ENCODE data around the gene ODF4.

ODF4 gene

DNA sequence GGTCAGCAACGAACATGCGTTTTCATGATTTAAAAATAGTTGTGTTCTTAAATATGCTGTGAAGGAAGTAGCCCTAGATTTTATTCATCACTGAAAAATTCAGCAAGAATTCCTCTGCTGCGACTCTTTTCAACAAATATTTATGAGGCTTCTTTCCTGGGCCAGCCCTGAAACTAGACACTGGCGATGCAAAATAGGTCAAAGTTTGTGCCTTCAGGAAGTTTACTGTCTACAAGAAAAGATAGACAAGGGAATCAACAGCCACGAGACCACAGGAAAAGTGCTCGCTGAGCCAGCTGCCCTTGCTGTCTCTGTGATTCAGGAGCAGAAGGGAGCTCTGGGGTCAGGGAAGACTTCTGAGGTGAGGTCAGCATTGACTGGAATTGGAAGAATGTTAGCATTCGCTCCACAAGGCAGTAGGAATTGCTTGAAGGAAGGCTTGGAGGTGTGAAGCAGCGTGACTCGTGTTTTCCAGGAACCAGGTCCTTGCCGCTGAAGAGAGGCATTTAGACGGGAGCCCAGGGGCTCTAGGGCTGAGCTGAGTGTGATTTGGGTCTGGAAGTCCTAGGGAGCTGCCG lies 45.2 kb downstream of the ODF4 start (continued):
- no peak for TF ChIP-seq ZC3H10 (CRISPR knock-in tag; IDR thresholded peaks at IDR 0.05)
- TF ChIP-seq, protein P1, sequence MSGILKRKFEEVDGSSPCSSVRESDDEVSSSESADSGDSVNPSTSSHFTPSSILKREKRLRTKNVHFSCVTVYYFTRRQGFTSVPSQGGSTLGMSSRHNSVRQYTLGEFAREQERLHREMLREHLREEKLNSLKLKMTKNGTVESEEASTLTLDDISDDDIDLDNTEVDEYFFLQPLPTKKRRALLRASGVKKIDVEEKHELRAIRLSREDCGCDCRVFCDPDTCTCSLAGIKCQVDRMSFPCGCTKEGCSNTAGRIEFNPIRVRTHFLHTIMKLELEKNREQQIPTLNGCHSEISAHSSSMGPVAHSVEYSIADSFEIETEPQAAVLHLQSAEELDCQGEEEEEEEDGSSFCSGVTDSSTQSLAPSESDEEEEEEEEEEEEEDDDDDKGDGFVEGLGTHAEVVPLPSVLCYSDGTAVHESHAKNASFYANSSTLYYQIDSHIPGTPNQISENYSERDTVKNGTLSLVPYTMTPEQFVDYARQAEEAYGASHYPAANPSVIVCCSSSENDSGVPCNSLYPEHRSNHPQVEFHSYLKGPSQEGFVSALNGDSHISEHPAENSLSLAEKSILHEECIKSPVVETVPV (CRISPR knock-in tag; IDR thresholded peaks at IDR 0.05), result no peak
- TF ChIP-seq, protein P2, sequence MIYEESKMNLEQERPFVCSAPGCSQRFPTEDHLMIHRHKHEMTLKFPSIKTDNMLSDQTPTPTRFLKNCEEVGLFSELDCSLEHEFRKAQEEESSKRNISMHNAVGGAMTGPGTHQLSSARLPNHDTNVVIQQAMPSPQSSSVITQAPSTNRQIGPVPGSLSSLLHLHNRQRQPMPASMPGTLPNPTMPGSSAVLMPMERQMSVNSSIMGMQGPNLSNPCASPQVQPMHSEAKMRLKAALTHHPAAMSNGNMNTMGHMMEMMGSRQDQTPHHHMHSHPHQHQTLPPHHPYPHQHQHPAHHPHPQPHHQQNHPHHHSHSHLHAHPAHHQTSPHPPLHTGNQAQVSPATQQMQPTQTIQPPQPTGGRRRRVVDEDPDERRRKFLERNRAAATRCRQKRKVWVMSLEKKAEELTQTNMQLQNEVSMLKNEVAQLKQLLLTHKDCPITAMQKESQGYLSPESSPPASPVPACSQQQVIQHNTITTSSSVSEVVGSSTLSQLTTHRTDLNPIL (CRISPR knock-in tag; IDR thresholded peaks at IDR 0.05; ENCODE audit: low read depth), result no peak

GRCh38 chr17:8386841-8387240 lies 47.2 kb downstream of the ODF4 start:
- TF ChIP-seq BACH2 (CRISPR knock-in tag; IDR thresholded peaks at IDR 0.05; ENCODE audit: borderline replicate concordance), result no peak
- no peak for TF ChIP-seq ZNF565 (CRISPR knock-in tag; conservative IDR thresholded peaks at IDR 0.05; ENCODE audit: low read depth)
- no peak for TF ChIP-seq CSDC2 (CRISPR knock-in tag; IDR thresholded peaks at IDR 0.05)
- no peak for TF ChIP-seq GLIS3 (CRISPR knock-in tag; IDR thresholded peaks at IDR 0.05)
- TF ChIP-seq ARNTL (CRISPR knock-in tag; IDR thresholded peaks at IDR 0.05; ENCODE audit: borderline replicate concordance, low read depth), result no peak
- TF ChIP-seq ZFP3 (CRISPR knock-in tag; IDR thresholded peaks at IDR 0.05), result no peak
- TF ChIP-seq SNAI2 (CRISPR knock-in tag; IDR thresholded peaks at IDR 0.05), result no peak
- no peak for TF ChIP-seq POU6F1 (CRISPR knock-in tag; IDR thresholded peaks at IDR 0.05; ENCODE audit: borderline replicate concordance, low read depth)
- TF ChIP-seq RARB (CRISPR knock-in tag; IDR thresholded peaks at IDR 0.05), result no peak
- TF ChIP-seq TSHZ2 (CRISPR knock-in tag; IDR thresholded peaks at IDR 0.05), result no peak
- no peak for ATAC-seq

- no peak for TF ChIP-seq RARB (CRISPR knock-in tag; IDR thresholded peaks at IDR 0.05)
- no peak for TF ChIP-seq BACH2 (CRISPR knock-in tag; IDR thresholded peaks at IDR 0.05; ENCODE audit: borderline replicate concordance)
- TF ChIP-seq, protein P3, sequence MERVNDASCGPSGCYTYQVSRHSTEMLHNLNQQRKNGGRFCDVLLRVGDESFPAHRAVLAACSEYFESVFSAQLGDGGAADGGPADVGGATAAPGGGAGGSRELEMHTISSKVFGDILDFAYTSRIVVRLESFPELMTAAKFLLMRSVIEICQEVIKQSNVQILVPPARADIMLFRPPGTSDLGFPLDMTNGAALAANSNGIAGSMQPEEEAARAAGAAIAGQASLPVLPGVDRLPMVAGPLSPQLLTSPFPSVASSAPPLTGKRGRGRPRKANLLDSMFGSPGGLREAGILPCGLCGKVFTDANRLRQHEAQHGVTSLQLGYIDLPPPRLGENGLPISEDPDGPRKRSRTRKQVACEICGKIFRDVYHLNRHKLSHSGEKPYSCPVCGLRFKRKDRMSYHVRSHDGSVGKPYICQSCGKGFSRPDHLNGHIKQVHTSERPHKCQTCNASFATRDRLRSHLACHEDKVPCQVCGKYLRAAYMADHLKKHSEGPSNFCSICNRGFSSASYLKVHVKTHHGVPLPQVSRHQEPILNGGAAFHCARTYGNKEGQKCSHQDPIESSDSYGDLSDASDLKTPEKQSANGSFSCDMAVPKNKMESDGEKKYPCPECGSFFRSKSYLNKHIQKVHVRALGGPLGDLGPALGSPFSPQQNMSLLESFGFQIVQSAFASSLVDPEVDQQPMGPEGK (CRISPR knock-in tag; IDR thresholded peaks at IDR 0.05; ENCODE audit: borderline replicate concordance), result no peak
- no peak for TF ChIP-seq ARNTL (CRISPR knock-in tag; IDR thresholded peaks at IDR 0.05; ENCODE audit: borderline replicate concordance, low read depth)
- no peak for TF ChIP-seq TCF4 (CRISPR knock-in tag; IDR thresholded peaks at IDR 0.05; ENCODE audit: borderline replicate concordance)
- TF ChIP-seq CSDC2 (CRISPR knock-in tag; IDR thresholded peaks at IDR 0.05), result no peak
- TF ChIP-seq GLIS3 (CRISPR knock-in tag; IDR thresholded peaks at IDR 0.05), result no peak
- no peak for TF ChIP-seq TOX (CRISPR knock-in tag; IDR thresholded peaks at IDR 0.05; ENCODE audit: borderline replicate concordance)
- no peak for TF ChIP-seq ZFP30 (CRISPR knock-in tag; IDR thresholded peaks at IDR 0.05)
- TF ChIP-seq ZNF8 (CRISPR knock-in tag; IDR thresholded peaks at IDR 0.05), result no peak
- TF ChIP-seq ZFP3 (CRISPR knock-in tag; IDR thresholded peaks at IDR 0.05), result no peak
- no peak for TF ChIP-seq ZNF70 (CRISPR knock-in tag; IDR thresholded peaks at IDR 0.05)
- TF ChIP-seq, protein P2 (CRISPR knock-in tag; IDR thresholded peaks at IDR 0.05; ENCODE audit: low read depth), result no peak
- no peak for ATAC-seq
These were observed 48.4 kb downstream of the ODF4 start for GRCh38 chr17:8387914-8388651.

Data from SK-N-SH treated with all-trans-retinoic acid at 6 μM for 48 hours (cell line).